Hypothalamus (tissue), 51 donors: ENCODE results near the gene ANXA11.
A peak's percentile ranks its signal among the peaks of the same experiment; 100 is the strongest.
"Not testable (repeated sequence)": the region's sequence is repeated elsewhere in the genome, so short reads cannot be mapped to it uniquely, and the experiment has no call there.

Experiments used
- DNase-seq, 51 donors: peaks; one replicate each; lab custom pipeline; 2025; lab: John Stamatoyannopoulos, UW

Gene ANXA11

GRCh38 chr10:80205477-80206276 lies at the start of gene ANXA11:
ANXA11 (minus strand) TSS chr10:80205537; CDS start chr10:80172861, 32,676 bp downstream.
- peak in 18 of 51 donors; percentile 24 to 64 (median 39) for DNase-seq

GRCh38 chr10:80254726-80255125 lies 49.4 kb upstream of the ANXA11 start:
- DNase-seq: not testable (repeated sequence)

GRCh38 chr10:80253963-80254271 lies 48.6 kb upstream of the ANXA11 start:
- DNase-seq: not testable (repeated sequence)

- DNase-seq: no peak
Observed at GRCh38 chr10:80253266-80253962, 48.1 kb upstream of the ANXA11 start.

GRCh38 chr10:80252296-80252887 lies 47.1 kb upstream of the ANXA11 start:
- DNase-seq: no peak

GRCh38 chr10:80251703-80252280 lies 46.5 kb upstream of the ANXA11 start:
- not testable (repeated sequence) for DNase-seq

GRCh38 chr10:80250399-80250798 lies 45.1 kb upstream of the ANXA11 start:
- not testable (repeated sequence) for DNase-seq

GRCh38 chr10:80249906-80250305 lies 44.6 kb upstream of the ANXA11 start:
- not testable (repeated sequence) for DNase-seq

GRCh38 chr10:80247611-80248010 lies 42.3 kb upstream of the ANXA11 start:
- DNase-seq: not testable (repeated sequence)

GRCh38 chr10:80244371-80244770 lies 39.0 kb upstream of the ANXA11 start:
- not testable (repeated sequence) for DNase-seq

GRCh38 chr10:80242341-80242740 lies 37.0 kb upstream of the ANXA11 start:
- not testable (repeated sequence) for DNase-seq

GRCh38 chr10:80236457-80236856 lies 31.1 kb upstream of the ANXA11 start:
- DNase-seq: not testable (repeated sequence)

- not testable (repeated sequence) for DNase-seq
Observed at GRCh38 chr10:80234331-80235235, 29.2 kb upstream of the ANXA11 start.

GRCh38 chr10:80233871-80234270 lies 28.5 kb upstream of the ANXA11 start:
- not testable (repeated sequence) for DNase-seq

GRCh38 chr10:80226723-80227122 lies 21.4 kb upstream of the ANXA11 start:
- not testable (repeated sequence) for DNase-seq

GRCh38 chr10:80223031-80223419 lies 17.7 kb upstream of the ANXA11 start:
- not testable (repeated sequence) for DNase-seq

- not testable (repeated sequence) for DNase-seq
Observed at GRCh38 chr10:80218878-80219277, 13.5 kb upstream of the ANXA11 start.

GRCh38 chr10:80214368-80214982 lies 9.1 kb upstream of the ANXA11 start:
- DNase-seq: not testable (repeated sequence)

- DNase-seq: not testable (repeated sequence)
Observed at GRCh38 chr10:80212535-80213115, 7.3 kb upstream of the ANXA11 start.
